Activated CD8-positive, alpha-beta memory T cell treated with anti-CD3 and anti-CD28 coated beads, Interleukin-2, amount 50 U/mL, for 1 hour (primary cell): ENCODE measurements around the gene WDR17.

Source experiments
- DNase-seq: peaks from one replicate; pipeline ENCODE4 v3.0.0-alpha.2; 2020; ENCODE audit errors: extremely low read depth

Gene WDR17

DNA sequence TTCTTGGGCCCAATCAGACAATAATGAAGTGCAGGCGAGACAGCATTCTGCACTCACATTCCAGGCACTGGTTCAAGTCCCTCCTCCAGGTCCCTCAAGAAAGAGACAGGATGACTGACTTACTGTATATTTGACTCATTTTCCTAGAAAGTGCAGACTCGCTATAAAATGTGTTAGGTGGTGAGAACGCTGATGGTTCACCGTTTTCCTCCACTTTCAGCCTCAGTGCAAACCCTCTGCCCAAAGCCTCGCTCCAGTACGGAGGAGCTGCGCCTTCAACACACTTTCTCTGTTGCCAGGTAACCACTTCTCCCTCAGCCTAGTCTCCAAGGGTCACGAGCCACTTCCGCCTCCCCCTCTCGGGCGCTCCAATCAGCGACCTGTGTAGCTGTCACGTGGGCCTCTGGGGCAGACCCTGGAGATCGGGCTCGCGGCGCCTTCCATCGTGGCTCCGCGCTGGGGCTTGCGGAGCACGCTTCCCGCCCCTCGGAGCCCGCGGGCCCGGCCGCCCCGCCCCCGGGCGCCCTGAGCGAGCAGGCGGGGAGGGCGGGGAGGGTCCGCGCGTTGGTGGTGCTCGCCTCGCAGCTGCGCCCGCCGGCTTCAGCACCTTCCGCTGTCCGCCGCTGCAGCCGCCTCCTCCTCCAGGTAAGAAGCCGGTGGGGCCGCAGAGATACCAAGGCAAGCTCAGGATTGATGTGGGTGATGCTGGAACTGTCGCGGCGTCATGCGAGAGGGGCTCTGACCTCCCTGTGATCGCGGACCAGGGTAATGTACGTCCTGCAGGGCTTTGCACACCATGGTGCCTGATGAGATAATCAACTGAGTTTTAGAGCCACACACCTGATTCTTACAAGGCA is at the start of gene WDR17:
Gene WDR17, plus strand, starts transcription at position 407 of the 857 bp plus-strand sequence. CDS start 45,740 bp downstream, outside the sequence.
- peak; percentile 35 for DNase-seq

DNA sequence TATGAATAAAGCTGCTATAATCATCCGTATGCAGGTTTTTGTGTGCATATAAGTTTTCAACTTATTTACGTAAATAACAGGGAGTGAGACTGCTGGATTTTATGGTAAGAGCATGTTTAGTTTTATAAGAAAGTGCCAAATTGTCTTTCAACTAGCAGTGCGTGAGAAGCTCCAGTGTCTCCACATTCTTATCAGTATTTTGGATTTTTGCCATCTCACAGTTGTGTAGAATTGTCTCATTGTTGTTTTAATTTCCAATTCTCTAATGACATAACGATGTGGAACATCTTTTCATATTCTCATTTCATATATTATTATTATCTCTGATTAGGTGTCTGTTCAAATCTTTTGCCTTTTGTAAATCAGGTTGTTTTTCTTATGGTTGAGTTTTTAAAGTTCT is 49.0 kb upstream of the WDR17 start:
- DNase-seq, result no peak

DNA sequence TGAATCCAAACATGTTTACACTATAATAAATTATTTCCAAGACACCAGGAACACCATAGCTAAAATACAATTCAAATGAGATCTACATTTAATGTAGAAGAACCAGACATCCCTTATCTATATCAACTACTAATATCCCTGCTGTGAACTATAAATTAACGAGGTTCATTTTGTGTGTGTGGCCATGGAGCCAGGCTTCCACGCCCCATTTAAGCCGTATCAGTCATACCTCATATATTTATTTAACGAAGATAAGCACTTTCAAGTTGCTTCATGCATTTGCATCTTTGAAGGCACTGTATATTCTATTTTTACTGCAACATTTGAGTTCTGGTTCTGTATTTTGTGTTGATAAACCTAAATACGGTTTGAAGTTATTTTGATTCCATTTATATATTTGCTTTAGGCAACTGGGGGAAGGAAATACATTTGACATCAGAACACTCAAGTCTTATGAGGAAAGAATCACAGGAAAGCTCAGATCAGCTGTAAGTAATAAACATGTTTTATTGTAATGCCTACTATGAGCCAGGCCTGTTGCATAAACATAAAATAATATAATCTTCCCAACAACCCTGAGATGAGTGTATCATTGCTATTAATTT is 45.1 kb upstream of the WDR17 start:
- DNase-seq, result no peak

DNA sequence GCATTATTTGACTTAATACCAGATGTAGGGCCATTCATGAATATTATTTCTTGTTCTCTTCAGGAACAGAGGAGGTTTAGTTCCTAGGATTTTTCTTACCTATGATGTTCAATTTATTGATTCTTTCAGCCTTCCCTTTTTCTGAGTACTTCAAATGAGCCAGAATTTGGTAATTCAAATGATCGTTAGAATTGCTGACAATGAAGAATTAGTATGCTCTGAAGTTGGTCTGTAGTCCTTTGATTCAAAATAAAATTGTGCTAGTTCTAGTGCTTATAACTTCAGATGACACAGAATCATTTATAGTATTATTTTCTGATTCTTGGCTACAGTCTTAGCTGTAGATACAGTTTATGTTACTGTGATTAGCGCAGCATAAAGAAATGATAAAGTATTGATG is 35.2 kb upstream of the WDR17 start:
- no peak for DNase-seq

DNA sequence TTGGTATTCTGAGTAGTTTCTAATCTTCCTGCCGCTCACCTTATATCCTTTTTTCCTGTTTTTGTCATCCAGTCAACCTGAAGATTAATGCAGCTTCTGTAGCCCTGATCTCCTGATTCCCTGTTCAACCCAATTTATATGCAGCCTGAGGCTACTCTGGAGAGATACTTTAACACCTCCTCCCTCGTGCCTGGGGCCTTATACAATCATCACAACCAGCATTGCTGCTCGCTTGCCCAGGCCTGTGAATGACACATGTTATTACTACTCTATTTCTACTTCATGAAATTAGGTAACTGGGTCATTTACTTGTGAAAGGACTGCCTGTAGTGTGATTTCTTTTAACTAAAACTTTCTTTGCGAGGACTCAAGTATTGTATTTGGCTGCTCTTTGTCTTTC is 33.7 kb upstream of the WDR17 start:
- DNase-seq, result no peak

DNA sequence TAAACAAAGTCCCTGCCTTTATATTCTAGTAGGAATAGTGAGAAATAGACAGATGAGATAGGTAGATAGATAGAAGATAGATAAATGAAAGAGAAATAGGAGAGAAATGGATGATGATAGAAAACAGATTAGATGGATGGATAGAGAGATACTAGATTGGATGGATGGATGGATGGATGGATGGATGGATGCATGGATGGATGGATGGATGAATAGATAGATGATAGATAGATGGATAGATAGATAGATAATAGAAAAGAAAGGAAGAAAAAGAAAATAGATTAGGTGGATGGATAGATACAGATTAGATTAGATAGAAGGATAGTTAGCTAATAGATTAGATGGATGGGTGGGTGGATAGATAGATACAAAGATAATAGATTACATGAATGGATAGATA is 33.2 kb upstream of the WDR17 start:
- no peak for DNase-seq

DNA sequence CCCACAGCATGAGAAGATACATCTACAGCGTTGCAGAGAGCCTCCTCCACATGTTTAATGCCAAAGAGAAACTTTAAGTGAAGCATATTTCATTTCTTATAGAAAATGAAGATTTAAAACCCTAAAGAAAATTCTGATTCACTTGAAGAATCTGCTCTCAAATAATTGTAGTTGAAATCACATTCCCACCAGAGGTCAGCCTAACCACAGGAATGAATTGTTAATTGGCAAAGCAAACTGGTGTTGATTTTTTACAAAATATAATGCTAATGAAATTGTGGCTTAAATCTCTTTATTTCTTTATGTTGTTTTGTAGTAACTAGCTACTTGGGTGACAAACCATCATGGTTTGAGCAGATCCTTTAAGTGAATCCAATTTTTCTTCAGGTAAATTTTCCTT is 31.1 kb upstream of the WDR17 start:
- DNase-seq, result no peak

DNA sequence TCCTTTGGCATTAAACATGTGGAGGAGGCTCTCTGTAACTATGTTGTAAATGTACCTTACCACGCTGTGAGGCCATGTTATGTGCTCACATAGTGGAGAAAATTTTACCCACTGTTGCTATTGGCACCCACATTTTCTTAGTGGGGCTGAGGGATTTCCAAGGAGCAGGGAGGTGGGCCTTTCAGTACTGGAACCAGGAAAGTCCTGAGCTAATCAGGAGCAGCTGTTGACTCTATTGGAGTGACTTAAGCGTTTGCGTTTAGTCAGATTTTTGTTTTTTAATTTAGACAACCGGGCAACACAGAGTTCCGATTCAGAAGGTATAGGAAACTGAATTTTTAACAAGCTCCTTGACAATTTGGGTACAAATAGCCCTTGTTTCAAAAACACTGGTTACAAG is 30.7 kb upstream of the WDR17 start:
- DNase-seq, result no peak

DNA sequence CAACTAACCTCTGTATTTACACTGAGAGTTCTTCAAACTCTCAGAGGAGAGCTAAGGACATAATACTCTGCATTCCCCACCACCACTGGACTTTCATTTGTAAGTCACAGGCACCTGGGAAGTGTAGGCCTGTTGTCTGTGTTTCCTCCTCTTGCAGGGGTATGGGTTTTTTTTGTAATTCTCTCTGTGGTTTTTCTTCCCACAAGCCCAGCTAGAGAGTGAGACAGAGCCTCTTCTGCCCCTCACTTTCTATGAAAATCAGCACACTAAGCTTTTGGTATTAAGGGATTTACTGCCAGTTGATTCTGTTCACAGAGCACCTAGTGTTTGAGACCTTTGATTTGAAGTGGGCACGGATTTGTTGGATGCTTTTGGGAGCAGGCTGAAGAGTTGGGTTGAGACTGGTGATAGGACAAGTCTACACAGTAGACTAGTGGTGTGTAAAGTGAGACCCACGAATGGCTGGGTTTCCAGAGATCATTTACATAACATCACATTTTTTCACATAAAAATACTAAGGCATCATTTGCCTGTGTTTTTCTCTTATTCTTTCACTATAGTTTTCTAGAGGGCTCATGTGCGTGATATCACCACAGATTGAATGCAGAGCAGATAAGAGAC is 28.9 kb upstream of the WDR17 start:
- no peak for DNase-seq

DNA sequence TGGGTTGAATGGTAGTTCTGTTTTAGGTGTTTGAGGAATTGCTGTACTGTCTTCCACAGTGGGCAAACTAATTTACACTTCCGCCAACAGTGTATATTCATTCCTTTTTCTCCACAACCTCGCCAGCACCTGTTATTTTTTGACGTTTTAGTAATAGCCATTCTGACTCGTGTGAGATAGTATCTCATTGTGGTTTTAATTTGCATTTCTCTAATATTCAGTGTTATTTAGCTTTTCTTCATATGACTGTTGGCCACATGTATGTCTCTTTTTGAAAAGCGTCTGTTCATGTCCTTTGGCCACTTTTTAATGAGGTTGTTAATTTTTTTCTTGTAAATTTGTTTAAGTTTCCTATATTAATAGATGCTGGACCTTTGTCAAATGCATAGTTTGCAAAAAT is 26.9 kb upstream of the WDR17 start:
- no peak for DNase-seq

DNA sequence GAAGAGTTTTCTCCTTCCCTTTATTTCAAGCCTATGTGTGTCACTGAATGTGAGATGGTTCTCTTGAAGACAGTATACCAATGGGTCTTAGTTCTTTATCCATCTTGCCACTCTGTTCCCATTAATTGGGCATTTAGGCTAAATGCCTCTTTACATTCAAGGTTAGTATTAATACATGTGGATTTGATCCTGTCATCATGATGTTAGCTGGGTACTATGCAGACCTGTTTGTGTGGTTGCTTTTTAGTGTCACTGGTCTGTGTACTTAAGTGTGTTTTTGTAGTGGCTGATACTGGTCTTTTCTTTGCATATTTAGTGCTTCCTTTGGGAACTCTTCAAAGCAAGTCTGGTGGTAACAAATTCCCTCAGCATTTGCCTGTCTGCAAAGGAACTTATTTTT is 23.4 kb upstream of the WDR17 start:
- no peak for DNase-seq

DNA sequence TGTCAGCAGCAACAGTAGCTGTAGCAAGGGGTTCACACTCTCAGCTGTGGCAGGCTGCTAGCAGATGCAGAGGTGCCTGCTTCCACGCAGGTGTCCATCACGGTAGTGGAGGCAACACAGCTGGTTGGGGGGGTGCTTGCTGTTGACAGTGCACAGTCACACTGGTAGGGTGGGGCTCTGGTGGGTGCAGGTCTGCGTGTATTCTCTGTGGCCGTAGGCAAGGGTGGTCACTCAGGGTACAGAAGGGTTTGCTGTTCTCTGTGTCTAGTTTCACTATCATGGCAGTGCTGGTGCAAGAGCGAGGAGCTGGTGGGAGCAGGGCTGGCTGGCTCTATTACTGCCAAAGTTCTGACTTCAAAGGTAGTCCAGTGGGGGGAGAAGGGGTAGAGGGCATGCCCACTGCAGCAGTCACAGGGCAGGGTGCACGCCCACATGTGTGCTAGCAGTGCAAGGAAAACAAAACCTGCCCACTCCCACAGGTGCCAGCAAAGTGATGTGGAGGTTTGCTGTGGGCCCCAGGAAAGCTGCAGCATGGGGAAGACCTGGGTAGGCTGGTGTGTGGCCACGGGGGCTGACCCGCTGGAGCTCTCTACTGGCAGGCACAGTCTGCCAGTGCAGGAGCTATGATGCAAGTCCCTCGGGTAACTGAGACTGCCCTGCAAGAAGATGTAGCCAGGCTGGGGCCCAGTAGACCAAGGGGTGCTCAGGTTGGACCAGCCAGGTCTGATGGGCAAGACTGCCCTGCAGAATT is 21.6 kb upstream of the WDR17 start:
- DNase-seq, result no peak

DNA sequence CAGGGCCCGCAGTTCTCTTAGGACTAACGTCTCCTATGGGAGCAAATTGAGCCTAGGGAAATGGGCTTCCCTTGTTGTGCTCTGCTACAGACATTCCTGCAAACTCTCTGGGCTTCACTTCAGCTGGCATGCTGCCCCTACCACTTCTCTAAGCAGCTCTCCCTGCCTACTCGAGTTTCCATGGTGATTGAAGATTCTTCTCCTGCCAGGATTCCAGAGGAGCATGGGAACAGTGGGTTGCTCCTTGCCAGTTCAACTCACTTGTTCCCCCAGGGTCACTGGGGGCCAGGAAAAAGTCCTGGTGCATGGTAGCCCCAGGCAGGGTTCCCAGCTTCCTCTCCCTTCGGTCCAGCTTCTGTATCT is 21.1 kb upstream of the WDR17 start:
- DNase-seq, result no peak

DNA sequence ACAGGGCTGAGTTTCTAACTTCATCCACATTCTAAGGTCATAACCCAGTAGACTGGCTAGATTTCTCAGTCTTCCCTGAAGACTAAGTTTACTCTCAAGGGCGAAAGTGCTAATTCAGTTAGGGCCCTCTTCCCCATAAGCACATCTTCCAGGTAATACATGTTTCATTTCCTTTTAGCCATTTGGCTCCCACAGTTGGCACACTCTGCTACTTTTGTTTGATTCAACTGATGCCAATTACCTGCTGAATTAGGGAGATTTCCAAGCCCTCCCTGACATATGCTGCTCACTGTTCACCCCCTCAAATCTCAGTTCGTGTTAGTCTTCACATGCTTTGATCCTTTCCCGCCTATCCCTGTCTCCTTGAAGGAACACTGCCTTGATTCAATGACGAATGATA is 17.0 kb upstream of the WDR17 start:
- DNase-seq, result no peak

DNA sequence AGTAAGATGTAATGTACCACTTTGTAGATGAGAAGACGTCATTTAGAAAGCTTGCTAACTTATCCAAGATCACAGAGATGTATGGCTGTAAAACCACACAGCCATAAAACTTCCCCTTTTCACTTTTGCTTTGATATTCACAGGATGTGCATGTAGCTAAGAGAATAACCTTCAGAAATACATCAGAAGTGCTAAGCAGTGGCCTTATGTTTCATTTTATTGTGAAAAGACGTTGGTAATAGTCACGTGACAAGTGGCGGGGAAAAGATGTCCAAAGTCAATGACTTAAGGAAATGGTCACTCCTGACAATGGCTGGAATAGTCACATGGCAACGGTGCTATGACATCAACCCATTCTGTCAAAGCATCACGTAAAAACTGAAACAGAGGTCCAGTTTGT is 12.9 kb upstream of the WDR17 start:
- DNase-seq, result no peak

DNA sequence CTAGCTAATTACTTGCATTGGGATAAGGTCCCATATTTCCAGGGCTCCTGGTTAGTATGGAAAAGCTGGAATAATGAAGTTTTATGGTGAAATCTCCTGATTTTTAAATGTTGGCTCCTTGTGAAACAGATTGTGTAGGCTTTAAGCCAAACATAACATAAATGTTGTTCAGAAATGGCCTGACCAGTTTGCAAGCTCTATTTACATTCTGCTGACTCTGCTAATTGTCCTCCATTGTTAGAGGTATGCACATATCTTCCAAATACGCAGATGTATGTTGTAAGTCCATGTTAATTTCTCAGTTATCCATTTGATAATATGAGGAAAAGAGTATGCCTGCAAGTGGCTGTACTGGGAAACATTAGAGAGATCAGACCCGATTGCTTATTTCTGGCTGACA is 11.9 kb upstream of the WDR17 start:
- no peak for DNase-seq

DNA sequence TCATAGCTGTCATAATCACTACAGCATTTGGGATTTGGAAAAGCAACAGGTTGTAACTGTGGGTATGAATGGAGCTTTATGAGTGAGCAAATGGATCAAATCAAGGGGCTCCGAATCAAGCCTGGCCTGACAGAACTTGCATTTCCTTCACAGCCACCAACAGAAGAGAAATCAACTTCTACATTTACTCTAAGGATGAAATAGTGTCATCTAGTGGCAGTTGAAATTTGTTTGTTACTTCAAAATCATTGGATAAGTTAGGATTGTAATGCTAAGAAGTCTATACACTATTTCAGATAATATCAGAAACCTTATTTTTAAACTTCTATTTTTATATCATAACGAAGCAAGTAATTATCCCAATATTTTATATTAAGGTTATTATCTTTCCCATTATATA is 10.7 kb upstream of the WDR17 start:
- DNase-seq, result no peak

DNA sequence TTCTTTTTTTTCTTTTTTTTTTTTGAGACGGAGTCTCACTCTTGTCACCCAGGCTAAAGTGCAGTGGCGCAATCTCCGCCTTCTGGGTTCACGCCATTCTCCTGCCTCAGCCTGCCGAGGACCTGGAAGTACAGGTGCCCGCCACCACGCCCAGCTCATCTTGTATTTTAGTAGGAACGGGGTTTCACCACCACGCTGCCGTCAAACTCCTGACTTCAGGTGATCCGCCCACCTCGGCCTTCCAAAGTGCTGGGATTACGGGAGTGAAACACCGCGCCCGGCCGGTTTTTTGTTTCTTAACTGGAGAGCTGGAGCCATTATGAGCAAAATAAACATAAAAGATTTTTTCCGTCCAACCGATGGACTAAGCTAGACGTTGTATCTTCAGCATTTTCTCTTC is 1.9 kb upstream of the WDR17 start:
- DNase-seq, result no peak

DNA sequence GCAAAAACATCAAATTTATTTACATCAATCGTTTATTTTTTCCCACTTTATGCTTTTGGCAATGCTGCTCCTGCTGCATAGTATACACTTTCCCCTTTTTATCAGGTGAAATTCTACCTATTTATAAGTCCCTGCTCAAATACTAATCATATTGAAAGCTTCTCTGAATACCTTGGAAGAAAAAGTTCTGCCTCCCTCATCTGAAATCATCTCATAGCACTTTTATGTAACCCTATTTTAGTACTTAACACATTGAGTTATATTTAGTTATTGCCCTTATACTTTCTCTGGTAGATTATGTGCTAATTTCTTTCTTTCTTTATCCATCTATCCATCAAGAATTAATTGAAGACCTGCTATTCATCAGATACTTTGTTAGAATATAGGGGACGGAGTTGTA is 1.1 kb upstream of the WDR17 start:
- DNase-seq, result no peak

DNA sequence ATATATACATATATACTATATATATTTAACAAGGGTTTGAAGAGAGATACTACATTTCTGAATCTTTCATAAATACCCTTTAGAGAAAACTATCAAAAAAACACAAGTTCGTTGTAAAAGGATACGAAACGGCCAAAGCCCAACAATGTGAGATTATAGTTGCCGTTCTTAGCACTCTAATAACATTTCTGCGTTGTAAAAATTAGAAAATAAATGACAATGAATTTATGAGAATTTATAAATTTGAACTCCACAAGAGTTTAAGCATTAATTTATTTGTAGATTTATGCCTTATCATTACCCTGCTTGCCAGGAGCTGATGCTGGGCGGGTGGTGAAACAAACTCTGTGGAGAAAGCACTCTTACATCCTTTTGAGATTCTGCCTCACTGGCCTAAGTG is 1.1 kb downstream of the WDR17 start:
- DNase-seq, result no peak

DNA sequence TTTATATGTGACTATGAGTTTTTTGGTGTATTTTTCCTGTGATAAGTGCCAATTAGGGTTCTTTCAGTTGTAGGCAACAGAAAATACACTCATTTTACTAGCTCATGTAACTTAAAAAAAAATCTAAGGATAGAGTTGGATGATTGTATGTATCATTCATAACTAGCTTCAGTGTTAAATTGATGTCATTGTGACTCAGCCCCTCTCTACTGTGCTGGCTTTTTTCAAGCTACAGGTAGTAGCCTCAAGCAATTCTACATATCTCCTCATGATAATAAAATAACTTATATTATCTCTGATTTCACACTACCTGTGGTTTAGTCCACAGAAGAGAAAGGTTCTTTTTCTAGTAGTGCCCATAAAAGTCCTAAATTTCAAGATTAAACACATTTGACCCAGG is 11.9 kb downstream of the WDR17 start:
- DNase-seq, result no peak

DNA sequence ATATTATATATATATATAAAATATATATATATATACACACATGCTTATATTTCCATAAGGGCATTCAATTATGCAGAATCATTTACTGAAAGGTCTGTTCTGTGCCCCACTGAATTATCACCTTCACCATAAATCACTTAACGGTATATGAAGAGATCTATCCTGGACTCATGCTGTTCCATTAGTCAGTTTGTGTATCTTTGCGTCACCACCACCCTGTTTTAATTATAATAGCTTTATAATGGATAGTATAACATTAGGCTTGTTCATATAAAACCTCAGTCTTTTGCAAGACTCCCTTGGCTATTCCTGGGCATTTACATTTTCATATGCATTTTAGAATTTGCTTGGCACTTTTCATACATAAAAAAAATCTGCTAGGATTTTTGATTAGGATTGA is 19.1 kb downstream of the WDR17 start:
- DNase-seq, result no peak

DNA sequence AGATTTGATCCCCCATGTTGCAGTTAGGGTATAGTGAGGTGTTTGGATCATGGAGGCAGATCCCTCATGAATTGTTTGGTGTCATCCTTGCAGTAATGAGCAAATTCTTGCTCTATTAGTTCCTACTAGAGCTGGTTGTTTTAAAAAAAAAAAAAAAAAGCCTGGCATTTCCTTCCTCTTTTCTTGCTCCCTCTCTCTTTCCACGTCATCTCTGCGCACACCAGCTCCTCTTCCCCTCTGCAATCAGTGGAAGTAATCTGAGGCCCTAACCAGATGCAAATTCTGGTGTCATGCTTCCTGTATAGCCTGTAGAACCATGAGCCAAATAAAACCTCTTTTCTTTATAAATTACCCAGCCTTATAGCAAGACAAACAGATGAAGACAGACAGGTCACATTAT is 24.5 kb downstream of the WDR17 start:
- DNase-seq, result no peak
